Suprapubic skin (tissue), 3 donors: ENCODE measurements around the gene CLMN.

Experiments
- POLR2A ChIP-seq, 2 donors: fragments of 450-650 bp; IDR thresholded peaks; one replicate each; pipeline ENCODE4 v1.6.1; 2017; ENCODE audit warnings: antibody characterized with exemption in 2 of 2, mild to moderate bottlenecking in 2 of 2, moderate library complexity in 2 of 2
- TF ChIP-seq, protein P1 (sequence below), 2 donors: fragments of 200-600 bp in 1 of 2; fragments of 450-650 bp in 1 of 2; sonication (generic) in 1 of 2; IDR thresholded peaks; one replicate each; pipeline ENCODE4 v1.5.1; 2016 to 2019; ENCODE audit warnings: antibody characterized with exemption in 2 of 2, mild to moderate bottlenecking in 1 of 2, moderate library complexity in 1 of 2

GRCh38 chr14:95204705-95205104, 115.0 kb downstream of the CLMN start:
- TF ChIP-seq POLR2A (IDR thresholded peaks at IDR 0.05), result no peak
- TF ChIP-seq, protein P1, sequence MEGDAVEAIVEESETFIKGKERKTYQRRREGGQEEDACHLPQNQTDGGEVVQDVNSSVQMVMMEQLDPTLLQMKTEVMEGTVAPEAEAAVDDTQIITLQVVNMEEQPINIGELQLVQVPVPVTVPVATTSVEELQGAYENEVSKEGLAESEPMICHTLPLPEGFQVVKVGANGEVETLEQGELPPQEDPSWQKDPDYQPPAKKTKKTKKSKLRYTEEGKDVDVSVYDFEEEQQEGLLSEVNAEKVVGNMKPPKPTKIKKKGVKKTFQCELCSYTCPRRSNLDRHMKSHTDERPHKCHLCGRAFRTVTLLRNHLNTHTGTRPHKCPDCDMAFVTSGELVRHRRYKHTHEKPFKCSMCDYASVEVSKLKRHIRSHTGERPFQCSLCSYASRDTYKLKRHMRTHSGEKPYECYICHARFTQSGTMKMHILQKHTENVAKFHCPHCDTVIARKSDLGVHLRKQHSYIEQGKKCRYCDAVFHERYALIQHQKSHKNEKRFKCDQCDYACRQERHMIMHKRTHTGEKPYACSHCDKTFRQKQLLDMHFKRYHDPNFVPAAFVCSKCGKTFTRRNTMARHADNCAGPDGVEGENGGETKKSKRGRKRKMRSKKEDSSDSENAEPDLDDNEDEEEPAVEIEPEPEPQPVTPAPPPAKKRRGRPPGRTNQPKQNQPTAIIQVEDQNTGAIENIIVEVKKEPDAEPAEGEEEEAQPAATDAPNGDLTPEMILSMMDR (IDR thresholded peaks at IDR 0.05), result no peak
